GM12865 (cell line): ENCODE results near the gene TANC1.
"Not testable (repeated sequence)": the region's sequence is repeated elsewhere in the genome, so short reads cannot be mapped to it uniquely, and the experiment has no call there.

Experiments used
- DNase-seq: peaks from one replicate; pipeline ENCODE4 v3.0.0; 2010; ENCODE audit warnings: low read depth
- H3K4me3 ChIP-seq: 2 replicates; pipeline ENCODE4 v1.5.1; 2011; ENCODE audit warnings: mild to moderate bottlenecking, low read depth, low read length, control low read depth
- TF ChIP-seq, protein P1 (sequence below): IDR thresholded peaks from 2 replicates; pipeline ENCODE4 v1.5.1; 2011; ENCODE audit warnings: low read length, control low read depth, low read depth, inconsistent platforms; ENCODE audit not compliant: insufficient read depth; ENCODE audit errors: missing control alignments

Gene TANC1

GRCh38 chr2:159139216-159139933 lies 170.9 kb downstream of the TANC1 start:
- TF ChIP-seq, protein P1, sequence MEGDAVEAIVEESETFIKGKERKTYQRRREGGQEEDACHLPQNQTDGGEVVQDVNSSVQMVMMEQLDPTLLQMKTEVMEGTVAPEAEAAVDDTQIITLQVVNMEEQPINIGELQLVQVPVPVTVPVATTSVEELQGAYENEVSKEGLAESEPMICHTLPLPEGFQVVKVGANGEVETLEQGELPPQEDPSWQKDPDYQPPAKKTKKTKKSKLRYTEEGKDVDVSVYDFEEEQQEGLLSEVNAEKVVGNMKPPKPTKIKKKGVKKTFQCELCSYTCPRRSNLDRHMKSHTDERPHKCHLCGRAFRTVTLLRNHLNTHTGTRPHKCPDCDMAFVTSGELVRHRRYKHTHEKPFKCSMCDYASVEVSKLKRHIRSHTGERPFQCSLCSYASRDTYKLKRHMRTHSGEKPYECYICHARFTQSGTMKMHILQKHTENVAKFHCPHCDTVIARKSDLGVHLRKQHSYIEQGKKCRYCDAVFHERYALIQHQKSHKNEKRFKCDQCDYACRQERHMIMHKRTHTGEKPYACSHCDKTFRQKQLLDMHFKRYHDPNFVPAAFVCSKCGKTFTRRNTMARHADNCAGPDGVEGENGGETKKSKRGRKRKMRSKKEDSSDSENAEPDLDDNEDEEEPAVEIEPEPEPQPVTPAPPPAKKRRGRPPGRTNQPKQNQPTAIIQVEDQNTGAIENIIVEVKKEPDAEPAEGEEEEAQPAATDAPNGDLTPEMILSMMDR = no peak
- no peak overlapping the region for H3K4me3 ChIP-seq
- DNase-seq = no peak

GRCh38 chr2:159140070-159140769 lies 171.8 kb downstream of the TANC1 start:
- TF ChIP-seq, protein P1 = no peak
- DNase-seq = no peak
- no peak overlapping the region for H3K4me3 ChIP-seq

DNA sequence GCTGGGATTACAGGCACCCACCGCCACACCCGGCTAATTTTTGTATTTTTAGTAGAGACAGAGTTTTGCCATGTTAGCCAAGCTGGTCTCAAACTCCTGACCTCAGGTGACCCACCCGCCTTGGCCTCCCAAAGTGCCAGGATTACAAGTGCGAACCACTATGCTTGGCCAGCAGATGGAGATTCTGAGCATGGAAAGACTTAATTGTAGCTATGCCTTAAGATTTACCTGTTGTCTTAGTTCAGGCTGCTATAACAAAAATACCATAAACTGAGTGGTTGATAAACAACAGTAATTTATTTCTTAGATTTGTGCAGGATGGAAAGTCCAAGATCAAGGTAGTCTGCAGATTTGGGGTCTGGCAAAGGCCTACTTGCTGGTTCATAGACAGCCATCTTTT lies 172.4 kb downstream of the TANC1 start:
- not testable (repeated sequence) for H3K4me3 ChIP-seq, DNase-seq

- peak; percentile 66 for DNase-seq
- no peak overlapping the region for H3K4me3 ChIP-seq
- TF ChIP-seq, protein P1 = no peak
Observed at GRCh38 chr2:159144776-159145614, 176.6 kb downstream of the TANC1 start.

GRCh38 chr2:159145745-159146354 lies 177.4 kb downstream of the TANC1 start:
- no peak overlapping the region for H3K4me3 ChIP-seq
- TF ChIP-seq, protein P1 = no peak
- DNase-seq = no peak

- TF ChIP-seq, protein P1 = no peak
- no peak overlapping the region for H3K4me3 ChIP-seq
Observed at GRCh38 chr2:159146996-159147666, 178.7 kb downstream of the TANC1 start.

DNA sequence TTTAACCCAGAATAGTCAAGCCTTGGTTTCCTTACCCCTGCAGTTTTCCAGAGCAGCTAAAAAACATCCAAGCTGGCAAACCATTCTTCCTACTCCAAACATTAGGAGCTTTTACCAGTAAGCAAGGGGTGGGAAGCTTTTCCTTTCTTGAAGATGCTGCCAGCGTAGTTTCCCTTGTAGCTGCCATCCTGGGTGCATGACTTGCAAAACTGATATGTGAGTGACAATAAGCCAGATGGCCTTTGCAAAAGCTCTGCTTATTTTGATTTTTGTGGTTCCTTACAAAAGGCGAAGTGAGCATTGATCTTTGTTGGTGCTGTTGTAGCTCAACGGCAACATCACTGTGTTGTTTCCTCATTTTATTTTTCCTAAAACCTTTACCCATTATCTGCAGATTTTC lies 179.2 kb downstream of the TANC1 start:
- TF ChIP-seq, protein P1 = no peak
- no peak overlapping the region for H3K4me3 ChIP-seq
- DNase-seq = no peak

More at GRCh38 chr2:159146996-159147666, 178.7 kb downstream of the TANC1 start:
- no peak for DNase-seq
